Heart left ventricle (tissue), 16 donors: ENCODE data around the gene BTNL2. TPM values are rescaled to one million over a fixed set of nuclear protein-coding genes. Genes with fewer than 3 reads are reported as not detected.

Experiments used
- ATAC-seq, 4 donors: fragments of 200-7000 bp; cut with Tn5 transposase; one replicate each; pipeline ENCODE4 v1.9.1; 2020 to 2022; ENCODE audit warnings: moderate library complexity in 4 of 4, mild to moderate bottlenecking in 3 of 4, moderate number of reproducible peaks in 1 of 4
- DNase-seq, 5 donors: peaks; one replicate each; pipeline ENCODE4 v3.0.0-alpha.2; 2020
- H3K27ac ChIP-seq, 12 donors: fragments of 200-600 bp; sonication (generic) in 4 of 12; one replicate each; pipeline versions ENCODE4 v1.5.0 to v1.8.0; 2016 to 2022; ENCODE audit warnings: mild to moderate bottlenecking in 2 of 12
- H3K27me3 ChIP-seq, 9 donors: fragments of 200-600 bp; sonication (generic) in 2 of 9; one replicate each; pipeline versions ENCODE4 v1.5.1 to v1.8.0; 2016 to 2022; ENCODE audit warnings: mild to moderate bottlenecking in 3 of 9
- H3K36me3 ChIP-seq, 9 donors: fragments of 200-600 bp; sonication (generic) in 2 of 9; one replicate each; pipeline versions ENCODE4 v1.5.0 to v1.8.0; 2018 to 2022; ENCODE audit warnings: mild to moderate bottlenecking in 2 of 9
- H3K4me1 ChIP-seq, 12 donors: fragments of 200-600 bp; sonication (generic) in 4 of 12; one replicate each; pipeline versions ENCODE4 v1.5.0 to v1.8.0; 2016 to 2022; ENCODE audit warnings: mild to moderate bottlenecking in 3 of 12
- H3K4me3 ChIP-seq, 12 donors: fragments of 200-600 bp; sonication (generic) in 4 of 12; one replicate each; pipeline versions ENCODE4 v1.5.0 to v1.8.0; 2017 to 2022; ENCODE audit warnings: mild to moderate bottlenecking in 9 of 12, moderate library complexity in 4 of 12
- H3K9me3 ChIP-seq, 12 donors: fragments of 200-600 bp; sonication (generic) in 4 of 12; one replicate each; pipeline versions ENCODE4 v1.5.0 to v1.8.0; 2016 to 2022; ENCODE audit warnings: mild to moderate bottlenecking in 1 of 12
- CTCF ChIP-seq, 12 donors: fragments of 200-600 bp; sonication (generic) in 4 of 12; IDR thresholded peaks; one replicate each; pipeline versions ENCODE4 v1.5.0 to v1.8.0; 2018 to 2022; ENCODE audit warnings: antibody characterized with exemption in 12 of 12, mild to moderate bottlenecking in 5 of 12
- POLR2A ChIP-seq, 2 donors: fragments of 450-650 bp; IDR thresholded peaks; one replicate each; pipeline ENCODE4 v1.6.1; 2017; ENCODE audit warnings: antibody characterized with exemption in 2 of 2, mild to moderate bottlenecking in 2 of 2, moderate library complexity in 2 of 2
- WGBS, 4 donors: extraction: QIAGEN DNeasy Blood & Tissue Kit in 2 of 4; methylation state at CpG; one replicate each; pipeline versions ENCODE4 v1.1.5 to v1.1.7; 2013 to 2018; 5-methylcytosine and 5-hydroxymethylcytosine counted together
- intact Hi-C, 10 donors: fragments of 100-400 bp; cut with DNase I; formaldehyde crosslinking; loops; one replicate each; pipeline versions ENCODE4 v1.11.1 to v1.14.2; 2022
- polyA plus RNA-seq, 2 donors: library from polyadenylated mRNA; stranded (reverse); fragments of 200-250 nt; gene quantifications; one replicate each; pipeline ENCODE4 v1.2.3, GENCODE V29; 2013
- total RNA-seq, 9 donors: library from RNA; depleted of rRNA in 2 of 9; stranded (reverse); fragments of >200 nt in 2 of 9; fragmentation: NEBNext Ultra II Directional in 3 of 9; extraction: Animal tissue kit (Norgen Biotek cat#: 25700) in 3 of 9; gene quantifications; one replicate each; pipeline versions ENCODE4 v1.1.0 to v1.2.4, GENCODE V29; 2016 to 2023
- donor health status: ischemic (EF 13 %, LVEDD 7.1; RV severe dilation, severe dysfunction).
- donor health status: healthy with polysubstance abuse.
- donor health status: DM: no; HTN: yes; CAD: no.
- donor health status: DM: no; HTN: no; CAD: no.
- donor health status: ischemic (EF 25% LVEDD 6.9; RV normal size, moderate dysfunction).
- donor health status: ischemic (EF 25% LVEDD 5.7; RV mildly dilated, moderate dysfunction).
- donor health status: healthy.
- donor health status: DM: yes; HTN: yes; CAD: no.
- donor health status: ischemic (EF 35%, LVEDD 5.7; RV mildly dilated, moderate dysfunction).
- donor health status: nonischemic (EF 11% LVEDD 7.7; RV severe dilation, severe dysfunction).
- donor health status: DM: yes; HTN: yes; CAD: no.
- donor health status: PGD.
- donor health status: ischemic (EF 29% LVEDD 5.4; RV normal size, mild dysfunction).
- donor health status: nonischemic (EF 23%, LVEDD 6.1; RV moderate dilation, normal function).

BTNL2 gene
- total and polyA plus RNA-seq, 11 donors, result not detected

- H3K9me3 ChIP-seq, result no peaks in the 10 kb centered on the region
- TF ChIP-seq POLR2A (IDR thresholded peaks at IDR 0.05) (no peak), CTCF (IDR thresholded peaks at IDR 0.05) (no peak)
- no peak for DNase-seq
- no peaks in the 10 kb centered on the region for H3K27me3 ChIP-seq
- no peak for ATAC-seq
- H3K36me3 ChIP-seq, result no peaks in the 10 kb centered on the region
- H3K4me3 ChIP-seq, result no peak overlapping the region
- H3K4me1 ChIP-seq, result no peaks in the 10 kb centered on the region
- intact Hi-C loops, result no loop called here
- WGBS, 4 donors, result 68 to 86% (median 80%) methylated on average over 2 of the region's 2 CpGs
- H3K27ac ChIP-seq, result no peak overlapping the region
These were observed 53.6 kb downstream of the BTNL2 start for GRCh38 chr6:32353348-32353747.

Other genes with a start within 250 kb of the BTNL2 start
- gene EGFL8, start 242.6 kb downstream of the BTNL2 start, total RNA-seq, result 10 to 100 TPM in 2 of 9 donors, 1 to 10 TPM in 7; 2.4 to 11.2 (median 6.1) TPM
- gene EGFL8, start 242.6 kb downstream of the BTNL2 start, polyA plus RNA-seq, result 1 to 10 TPM; 4.3 to 8.1 TPM
- gene AGPAT1, start 231.1 kb downstream of the BTNL2 start, total RNA-seq, result 10 to 100 TPM; 45.5 to 61.7 (median 51.0) TPM
- gene AGPAT1, start 231.1 kb downstream of the BTNL2 start, polyA plus RNA-seq, result 10 to 100 TPM; 43.5 to 79.1 TPM
- 100 to 1,000 TPM in 2 of 9 donors, 10 to 100 TPM in 7; 62.7 to 136 (median 84.5) TPM for gene RNF5, start 228.8 kb downstream of the BTNL2 start, total RNA-seq
- 100 to 1,000 TPM in 1 of 2 donors, 10 to 100 TPM in 1; 95.1 to 132 TPM for gene RNF5, start 228.8 kb downstream of the BTNL2 start, polyA plus RNA-seq
- 1 to 10 TPM in 6 of 9 donors, under 1 TPM in 2, not detected in 1; 0.69 to 5.7 (median 2.2) TPM for gene AGER, start 222.9 kb downstream of the BTNL2 start, total RNA-seq
- 1 to 10 TPM; 1.4 to 1.6 TPM for gene AGER, start 222.9 kb downstream of the BTNL2 start, polyA plus RNA-seq
- gene PBX2, start 217.0 kb downstream of the BTNL2 start, total RNA-seq, result 10 to 100 TPM; 25.3 to 60.4 (median 39.7) TPM
- gene PBX2, start 217.0 kb downstream of the BTNL2 start, polyA plus RNA-seq, result 10 to 100 TPM; 35.7 to 42.1 TPM
- gene GPSM3, start 214.5 kb downstream of the BTNL2 start, total RNA-seq, result 10 to 100 TPM in 2 of 9 donors, 1 to 10 TPM in 7; 1.6 to 41.0 (median 3.8) TPM
- 1 to 10 TPM; 2.9 to 5.5 TPM for gene GPSM3, start 214.5 kb downstream of the BTNL2 start, polyA plus RNA-seq
- gene NOTCH4, start 183.1 kb downstream of the BTNL2 start, total RNA-seq, result 10 to 100 TPM; 15.8 to 55.5 (median 24.6) TPM
- 10 to 100 TPM; 32.8 to 42.2 TPM for gene NOTCH4, start 183.1 kb downstream of the BTNL2 start, polyA plus RNA-seq
- gene TSBP1, start 35.3 kb downstream of the BTNL2 start, total RNA-seq, result not detected
- gene TSBP1, start 35.3 kb downstream of the BTNL2 start, polyA plus RNA-seq, result not detected
- 1,000 to 10,000 TPM in 1 of 9 donors, 100 to 1,000 TPM in 2, 10 to 100 TPM in 6; 20.0 to 1,108 (median 87.0) TPM for gene HLA-DRA, start 32.7 kb upstream of the BTNL2 start, total RNA-seq
- gene HLA-DRA, start 32.7 kb upstream of the BTNL2 start, polyA plus RNA-seq, result 10 to 100 TPM; 57.1 to 65.7 TPM
- 10 to 100 TPM in 8 of 9 donors, 1 to 10 TPM in 1; 1.3 to 93.6 (median 50.7) TPM for gene HLA-DRB5, start 123.1 kb upstream of the BTNL2 start, total RNA-seq
- gene HLA-DRB5, start 123.1 kb upstream of the BTNL2 start, polyA plus RNA-seq, result 1 to 10 TPM in 1 of 2 donors, under 1 TPM in 1; 0.38 to 2.7 TPM
- gene HLA-DRB1, start 182.7 kb upstream of the BTNL2 start, total RNA-seq, result 100 to 1,000 TPM in 3 of 9 donors, 10 to 100 TPM in 6; 12.3 to 404 (median 86.3) TPM
- gene HLA-DRB1, start 182.7 kb upstream of the BTNL2 start, polyA plus RNA-seq, result 10 to 100 TPM; 32.3 to 76.3 TPM
- gene HLA-DQA1, start 230.2 kb upstream of the BTNL2 start, total RNA-seq, result 100 to 1,000 TPM in 1 of 9 donors, 10 to 100 TPM in 5, 1 to 10 TPM in 2, not detected in 1; 1.2 to 154 (median 14.1) TPM
- 1 to 10 TPM; 5.3 to 8.7 TPM for gene HLA-DQA1, start 230.2 kb upstream of the BTNL2 start, polyA plus RNA-seq